ENCODE data around the gene C1orf159.
"Not testable (repeated sequence)": the region's sequence is repeated elsewhere in the genome, so short reads cannot be mapped to it uniquely, and the experiment has no call there.

C1orf159 gene

DNA sequence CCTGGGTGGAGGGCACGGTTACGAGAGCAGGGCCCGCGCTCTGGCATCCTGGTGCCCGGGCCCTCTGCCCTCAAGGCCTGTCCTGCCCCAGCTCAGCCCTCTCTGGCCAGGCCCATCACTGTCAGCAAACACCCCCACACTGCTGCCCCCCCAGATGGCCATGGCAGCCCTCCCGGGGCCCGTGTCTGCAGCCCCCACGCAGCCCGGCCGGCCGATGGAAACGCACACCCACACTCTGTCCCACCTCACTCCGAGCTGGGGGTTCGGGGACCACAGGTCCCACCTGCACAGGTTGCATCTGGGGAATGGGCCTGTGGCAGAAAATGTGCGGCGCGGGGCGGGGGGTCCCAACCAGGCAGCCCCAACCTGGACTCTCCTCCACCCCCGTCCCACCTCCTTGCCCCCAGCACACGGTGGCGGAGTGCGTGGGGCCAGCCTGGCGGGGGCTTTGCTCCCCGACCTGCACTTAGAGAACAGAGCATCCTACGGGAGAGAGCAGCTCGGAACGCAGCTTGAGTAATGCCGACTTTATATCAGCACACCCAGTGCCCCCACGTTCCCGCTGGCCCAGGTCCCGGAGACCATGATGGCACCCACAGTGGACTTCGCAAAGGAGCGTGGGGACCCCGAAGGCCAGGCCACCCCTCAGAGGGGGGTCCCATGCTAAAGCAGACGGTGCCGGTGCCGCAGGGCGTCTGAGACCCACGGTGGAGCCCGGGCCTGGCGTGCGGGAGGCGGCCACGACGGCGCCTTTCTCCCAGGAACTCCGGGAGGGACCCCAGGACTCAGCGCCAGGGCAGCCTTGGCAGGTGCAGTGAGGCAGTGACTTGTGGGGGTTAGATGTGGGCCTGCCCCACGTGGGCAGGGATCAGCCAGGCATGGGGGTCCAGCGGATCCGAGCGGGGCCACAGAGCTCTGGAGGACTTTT lies 34.3 kb downstream of the C1orf159 start:
- DNase-seq (ENCODE audit: low spot score), result no peak

DNA sequence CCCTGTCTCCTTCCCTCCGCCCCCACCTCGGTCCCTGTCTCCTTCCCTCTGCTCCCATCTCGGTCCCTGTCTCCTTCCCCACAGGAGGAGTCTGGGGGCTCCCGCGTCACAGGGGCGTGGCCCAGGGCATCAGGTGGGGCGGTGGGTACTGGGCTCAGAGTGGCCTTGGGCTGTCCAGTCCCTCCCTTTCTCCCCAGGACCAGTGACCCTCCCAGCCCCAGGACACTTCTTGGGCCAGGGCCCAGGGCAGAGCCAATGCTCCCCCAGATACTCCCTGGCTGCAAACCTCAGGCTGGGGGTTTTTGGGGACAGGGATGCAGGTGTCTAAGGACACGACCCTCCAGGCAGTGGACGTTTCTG lies 35.0 kb downstream of the C1orf159 start:
- no peak for DNase-seq (ENCODE audit: low spot score)

DNA sequence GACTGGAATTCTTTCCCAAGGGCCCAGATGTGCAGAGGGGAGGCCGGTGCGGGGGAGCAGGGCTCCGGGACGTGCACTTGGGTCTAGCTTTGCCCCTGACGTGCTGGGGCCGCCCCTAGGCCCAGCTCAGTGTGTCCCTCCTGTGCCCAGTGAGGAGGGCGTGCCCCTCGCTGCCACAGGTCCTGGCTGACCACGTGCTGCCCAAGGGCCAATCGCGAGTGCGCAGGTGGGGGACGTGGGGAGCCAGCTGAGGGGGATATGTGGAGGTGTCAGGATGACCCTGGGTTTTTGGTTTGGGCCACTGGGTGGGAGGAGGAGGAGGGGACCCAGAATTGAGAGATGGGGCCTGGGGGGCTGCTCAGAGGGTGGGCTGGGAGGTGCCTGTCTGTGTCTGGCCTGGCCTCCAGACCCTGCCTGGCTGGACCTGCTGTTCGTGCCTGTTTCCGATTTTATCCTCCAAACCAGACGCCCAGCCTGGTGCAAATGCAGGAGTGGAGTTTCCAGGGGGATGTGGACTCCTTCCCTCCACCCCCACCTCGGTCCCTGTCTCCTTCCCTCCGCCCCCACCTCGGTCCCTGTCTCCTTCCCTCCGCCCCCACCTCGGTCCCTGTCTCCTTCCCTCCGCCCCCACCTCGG lies 35.6 kb downstream of the C1orf159 start:
- no peak for DNase-seq (ENCODE audit: low spot score)

- no peak for DNase-seq (ENCODE audit: low spot score)
Observed at GRCh38 chr1:1079408-1080121, 36.3 kb downstream of the C1orf159 start.

DNA sequence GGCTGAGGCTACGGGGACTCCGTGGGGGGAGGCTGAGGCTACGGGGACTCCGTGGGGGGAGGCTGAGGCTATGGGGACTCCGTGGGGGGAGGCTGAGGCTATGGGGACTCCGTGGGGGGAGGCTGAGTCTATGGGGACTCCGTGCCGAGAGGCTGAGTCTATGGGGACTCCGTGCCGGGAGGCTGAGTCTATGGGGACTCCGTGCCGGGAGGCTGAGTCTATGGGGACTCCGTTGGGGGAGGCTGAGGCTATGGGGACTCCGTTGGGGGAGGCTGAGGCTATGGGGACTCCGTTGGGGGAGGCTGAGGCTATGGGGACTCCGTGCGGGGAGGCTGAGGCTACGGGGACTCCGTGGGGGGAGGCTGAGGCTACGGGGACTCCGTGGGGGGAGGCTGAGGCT lies 38.5 kb downstream of the C1orf159 start:
- DNase-seq (ENCODE audit: low spot score), result not testable (repeated sequence)

DNA sequence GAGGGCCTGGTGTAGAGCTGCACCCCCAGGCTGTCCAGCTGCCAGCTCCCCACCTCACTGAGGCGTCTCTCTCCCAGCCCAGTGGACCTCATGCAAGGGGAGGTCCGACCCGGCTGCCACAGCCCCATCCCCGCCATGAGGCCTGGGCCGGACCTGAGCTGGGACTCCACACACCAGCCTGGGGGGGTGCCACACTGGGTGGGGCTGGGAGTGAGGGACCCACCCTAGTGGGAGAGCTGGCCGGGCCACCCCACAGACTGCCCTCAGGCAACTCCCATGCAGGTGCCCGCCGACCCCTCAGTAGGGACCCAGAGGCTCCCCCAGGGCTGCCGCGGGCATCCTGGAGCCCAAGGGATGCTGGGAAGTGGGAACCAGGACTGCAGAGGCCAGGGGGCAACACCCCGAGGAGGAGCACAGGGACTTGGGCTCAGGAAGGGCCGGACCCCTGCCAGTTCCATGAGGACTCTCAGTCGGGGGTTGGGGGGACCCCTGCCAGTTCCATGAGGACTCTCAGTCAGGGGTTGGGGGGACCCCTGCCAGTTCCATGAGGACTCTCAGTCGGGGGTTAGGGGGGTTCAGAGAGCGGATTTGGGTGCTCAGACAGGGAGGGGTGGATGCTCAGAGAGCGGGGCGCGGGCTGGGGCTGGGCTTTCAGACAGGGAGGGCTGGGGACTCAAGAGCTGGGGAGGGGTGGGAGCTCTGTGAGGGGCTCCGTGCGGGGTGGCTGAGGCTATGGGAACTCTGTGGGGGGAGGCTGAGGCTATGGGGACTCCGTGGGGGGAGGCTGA lies 40.5 kb downstream of the C1orf159 start:
- no peak for DNase-seq (ENCODE audit: low spot score)

DNA sequence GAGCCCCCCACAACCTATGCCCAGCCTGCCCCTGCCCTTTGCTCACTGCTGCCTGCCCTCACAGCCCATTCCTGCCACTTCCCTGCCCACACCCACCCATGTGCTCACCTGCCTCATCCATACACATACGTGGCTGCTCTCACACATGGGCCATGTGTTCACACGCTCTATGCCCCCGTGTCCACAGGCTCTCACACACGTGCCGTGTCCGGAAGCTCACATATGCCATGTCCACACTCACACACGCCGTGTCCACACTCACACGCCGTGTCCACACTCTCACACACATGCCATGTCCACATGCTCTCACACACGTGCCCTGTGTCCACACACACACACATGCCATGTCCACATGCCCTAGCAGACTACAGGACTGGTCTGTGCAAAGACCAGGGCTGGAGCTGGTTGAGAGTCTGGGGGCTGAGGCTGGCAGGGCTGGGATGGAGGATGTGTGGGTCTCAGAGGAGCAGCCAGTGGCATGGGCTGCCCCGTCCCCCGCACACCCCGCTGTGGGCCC lies 41.2 kb downstream of the C1orf159 start:
- DNase-seq (ENCODE audit: low spot score), result no peak

GRCh38 chr1:1073743-1074587 lies 41.9 kb downstream of the C1orf159 start, which contains the start of gene RNF223:
Gene RNF223 (minus strand): TSS chr1:1074306. CDS start chr1:1072566, 1,740 bp downstream.
- DNase-seq (ENCODE audit: low spot score), result no peak

- DNase-seq (ENCODE audit: low spot score), result no peak
Observed at GRCh38 chr1:1072849-1073742, 42.8 kb downstream of the C1orf159 start.

DNA sequence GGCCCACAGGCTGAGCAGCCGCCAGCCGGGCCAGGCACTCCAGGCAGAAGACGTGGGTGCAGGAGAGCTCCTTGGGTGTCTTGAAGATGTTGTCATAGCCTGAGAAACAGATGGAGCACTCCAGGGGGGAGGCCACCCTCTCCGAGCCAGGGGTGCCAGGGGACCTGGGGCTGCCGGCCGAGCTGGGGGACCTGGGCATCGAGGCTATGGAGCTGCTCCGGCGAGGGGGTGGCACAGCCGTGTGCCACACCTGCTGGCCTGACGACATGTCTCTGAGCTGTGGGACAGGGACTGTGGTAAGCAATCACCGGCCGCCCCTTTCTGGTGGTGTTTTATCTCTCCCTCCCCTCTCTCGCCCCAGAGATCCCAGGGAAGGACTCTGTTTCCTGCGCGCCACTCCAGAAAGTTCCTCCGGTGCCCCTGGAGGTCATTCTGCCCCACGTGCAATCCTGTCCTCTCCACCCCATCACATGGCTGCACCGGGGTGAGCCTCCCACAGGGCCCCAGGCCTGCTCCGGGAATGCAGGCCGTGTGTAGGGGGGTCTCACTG lies 43.5 kb downstream of the C1orf159 start:
- DNase-seq (ENCODE audit: low spot score), result no peak

DNA sequence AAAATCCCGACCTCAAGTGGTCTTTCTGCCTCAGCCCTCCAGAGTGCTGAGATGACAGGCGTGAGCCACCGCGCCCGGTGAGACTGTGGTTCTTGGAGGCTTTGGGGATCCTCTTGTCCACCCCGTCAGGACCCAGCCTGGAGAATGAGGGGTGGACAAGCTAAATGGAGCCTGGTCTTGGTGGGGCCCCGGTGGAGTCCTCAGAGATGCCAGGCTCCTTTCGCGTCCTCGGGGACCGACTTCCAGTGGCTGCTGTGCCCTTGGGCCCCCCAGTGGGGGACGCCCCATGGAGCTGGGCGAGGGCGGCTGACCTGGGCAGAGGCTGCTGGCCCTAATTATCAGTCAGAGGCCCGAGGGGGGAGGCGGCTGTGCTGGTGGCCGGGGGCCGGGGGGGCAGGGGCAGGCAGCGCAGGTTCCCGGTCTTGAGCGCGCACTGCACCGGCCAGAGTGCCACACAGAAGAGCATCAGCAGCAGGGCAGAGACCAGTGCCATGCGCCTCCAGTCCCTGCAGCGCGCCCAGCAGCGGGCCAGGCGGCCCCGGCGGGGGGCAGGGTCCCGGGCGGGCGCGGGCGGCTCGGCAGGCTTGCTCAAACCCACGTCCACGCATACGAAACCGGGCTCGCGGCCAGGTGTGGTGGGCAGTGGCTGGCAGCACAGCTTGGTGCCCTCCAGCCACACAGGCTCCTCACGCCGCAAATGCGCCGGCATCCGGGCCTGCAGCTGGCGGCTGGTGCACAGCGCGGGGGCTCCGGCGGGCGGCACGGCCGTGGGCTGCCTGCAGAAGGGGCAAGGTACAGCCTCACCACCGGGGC lies 44.2 kb downstream of the C1orf159 start:
- DNase-seq (ENCODE audit: low spot score), result no peak

DNA sequence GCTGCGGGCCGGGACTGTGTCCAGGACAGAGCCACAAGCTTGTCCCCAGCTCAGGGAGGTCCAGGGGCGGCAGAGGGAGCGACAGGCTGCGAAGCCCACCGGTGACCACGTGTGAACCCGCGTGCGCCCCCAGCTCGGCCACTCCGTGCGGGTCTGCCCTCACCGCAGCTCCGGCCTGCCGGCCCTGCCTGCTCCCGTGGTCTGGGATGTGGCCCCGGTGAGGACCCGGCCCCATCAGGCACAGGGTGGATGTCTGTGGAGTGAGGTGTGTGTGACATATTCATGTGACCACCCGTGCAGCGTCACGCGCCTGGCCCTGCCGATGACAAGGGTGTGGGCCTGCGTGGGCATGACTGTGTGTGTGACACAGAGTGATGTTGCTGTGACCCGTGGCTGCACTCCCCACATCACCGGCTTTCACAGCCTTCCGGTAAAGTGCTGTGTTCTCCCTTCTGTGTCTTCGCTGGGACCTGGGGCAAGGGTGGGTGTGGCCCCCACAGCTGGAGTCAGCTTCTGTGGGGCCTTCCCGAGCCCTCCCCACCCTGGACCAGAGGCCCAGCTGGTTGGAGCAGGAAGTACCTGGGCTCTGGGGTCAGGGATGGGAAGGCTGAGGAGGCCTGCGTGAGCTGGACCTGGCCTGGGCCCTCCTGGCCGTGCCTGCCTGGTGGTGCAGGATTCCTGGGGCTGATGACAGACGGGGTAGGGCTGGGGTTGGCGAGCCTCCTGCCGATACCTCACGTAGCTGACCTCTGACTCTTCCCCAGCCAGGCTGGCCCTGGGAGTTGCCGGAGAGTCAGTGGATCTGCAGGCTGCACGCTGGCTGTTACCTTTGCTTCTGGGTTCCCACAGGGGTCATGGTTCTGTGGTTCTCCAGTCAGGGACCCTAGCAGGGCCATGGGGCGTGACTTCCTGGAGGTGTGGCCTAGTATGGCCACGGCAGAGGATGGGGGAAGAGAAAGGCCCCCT lies 45.9 kb downstream of the C1orf159 start:
- DNase-seq (ENCODE audit: low spot score), result no peak

- DNase-seq (ENCODE audit: low spot score), result peak; percentile 87
Observed at GRCh38 chr1:1069056-1069710, 46.7 kb downstream of the C1orf159 start.

DNA sequence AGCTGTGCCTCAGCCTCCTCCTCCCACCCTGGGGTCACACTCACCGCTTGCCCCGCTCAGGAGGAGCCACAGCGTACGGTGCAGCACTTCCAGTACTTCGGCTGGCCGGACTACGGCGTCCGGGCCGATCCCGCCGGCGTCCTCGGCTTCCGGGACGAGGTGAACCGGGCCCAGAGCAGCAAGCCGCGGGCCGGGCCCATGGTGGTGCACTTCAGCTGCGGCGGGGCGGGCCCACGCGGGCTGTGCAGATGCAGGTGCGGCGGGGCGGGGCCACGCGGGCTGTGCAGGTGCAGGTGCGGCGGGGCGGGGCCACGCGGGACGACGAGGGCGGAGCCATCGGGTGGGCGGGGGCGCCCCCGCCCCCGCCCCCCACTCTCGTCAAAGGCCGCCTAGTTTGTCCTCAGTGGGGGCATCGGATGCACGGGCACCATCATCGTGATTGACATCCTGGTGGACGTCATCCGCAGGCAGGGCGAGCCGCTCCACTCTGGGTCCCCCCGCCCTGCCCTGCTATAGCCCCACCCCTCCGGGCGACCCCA lies 47.3 kb downstream of the C1orf159 start:
- peak; percentile 47 for DNase-seq (ENCODE audit: low spot score)

GRCh38 chr1:1067860-1068516 lies 47.9 kb downstream of the C1orf159 start:
- DNase-seq (ENCODE audit: low spot score), result no peak

GRCh38 chr1:1067284-1067859 lies 48.5 kb downstream of the C1orf159 start:
- no peak for DNase-seq (ENCODE audit: low spot score)
